ENCODE data around the gene HDGFL2.

The HDGFL2 gene

DNA sequence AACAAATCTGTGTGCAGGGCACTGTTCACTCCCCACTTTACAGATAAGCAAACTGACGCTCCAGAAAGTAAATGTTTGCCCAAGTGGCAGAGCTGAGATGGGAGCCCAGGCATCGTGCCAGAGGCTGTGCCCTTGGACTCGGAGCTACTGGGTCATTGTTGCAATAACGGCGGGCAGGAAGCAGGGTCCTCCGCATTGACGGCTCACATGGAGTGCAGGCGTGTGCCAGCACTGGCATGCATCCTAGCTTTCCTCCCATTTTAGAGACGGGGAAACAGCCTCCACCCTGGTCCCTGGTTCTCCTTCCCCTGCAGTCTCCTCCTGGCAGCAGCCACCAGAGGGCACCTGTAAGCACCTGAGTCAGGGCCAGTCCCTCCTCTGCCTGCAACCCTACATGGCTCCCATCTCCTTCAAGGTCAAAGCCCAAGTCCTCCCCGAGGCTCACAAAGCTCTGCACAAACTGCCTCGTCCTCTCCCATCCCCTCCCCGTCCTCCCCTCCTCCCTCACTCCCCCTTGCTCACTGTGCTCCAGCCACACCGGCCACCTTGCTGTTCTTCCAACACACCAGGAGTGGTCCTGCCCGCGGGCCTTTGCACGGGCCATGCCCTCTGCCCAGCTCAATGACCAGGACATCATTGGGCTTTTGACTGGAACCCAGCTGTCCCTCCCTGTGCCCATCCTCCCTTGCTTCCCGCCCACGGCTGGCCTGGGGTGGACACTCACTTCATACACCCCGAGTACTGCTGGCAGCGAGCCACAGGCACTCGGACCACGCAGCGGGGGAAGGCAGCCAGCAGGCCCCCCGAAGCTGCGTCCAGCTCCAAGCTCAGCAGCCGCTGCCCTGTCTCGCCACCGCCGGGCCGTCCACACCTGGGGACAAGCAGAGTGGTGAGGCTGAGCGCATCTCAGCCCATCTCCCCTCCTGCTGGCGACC lies 75.5 kb downstream of the HDGFL2 start:
- in situ Hi-C loops (cut with HindIII; ENCODE audit: low sequenced_read_pairs): no loop called here

DNA sequence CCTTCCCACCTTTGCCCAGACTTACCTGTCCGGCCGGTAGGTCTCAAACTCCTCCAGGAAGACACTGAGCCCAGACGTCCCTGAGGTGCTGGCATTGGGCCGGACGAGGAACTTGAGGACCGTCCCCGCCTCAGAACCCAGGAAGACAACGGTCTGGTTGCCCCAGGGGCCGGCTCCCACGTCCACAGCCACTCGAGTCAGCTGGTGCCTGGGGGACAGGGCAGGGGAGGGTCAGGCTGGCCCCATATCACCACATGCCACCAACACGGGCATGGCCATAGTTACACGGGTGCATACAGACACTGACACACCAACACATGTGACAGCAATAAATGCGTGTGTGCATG lies 76.1 kb downstream of the HDGFL2 start:
- in situ Hi-C loops (cut with HindIII; ENCODE audit: low sequenced_read_pairs): no loop called here

DNA sequence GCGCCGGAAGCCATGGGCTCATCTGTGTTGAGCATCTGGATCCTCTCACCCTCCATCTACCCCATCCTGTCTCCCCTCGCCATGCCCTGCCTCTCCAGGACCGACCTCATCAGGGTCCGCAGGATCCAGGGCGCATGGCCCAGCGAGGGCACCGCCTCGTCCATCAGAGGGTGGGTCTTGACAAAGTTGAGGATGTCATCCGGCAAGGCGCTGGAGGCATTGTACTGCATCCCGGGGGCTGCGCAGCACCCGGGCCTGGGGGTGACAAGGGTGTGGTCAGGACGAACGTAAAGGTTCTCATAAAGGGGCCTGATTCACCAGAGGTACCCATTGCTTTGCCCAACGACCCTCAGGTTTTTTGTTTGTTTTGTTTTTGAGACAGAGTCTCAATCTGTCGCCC lies 77.9 kb downstream of the HDGFL2 start:
- in situ Hi-C loops (cut with HindIII; ENCODE audit: low sequenced_read_pairs): no loop called here

DNA sequence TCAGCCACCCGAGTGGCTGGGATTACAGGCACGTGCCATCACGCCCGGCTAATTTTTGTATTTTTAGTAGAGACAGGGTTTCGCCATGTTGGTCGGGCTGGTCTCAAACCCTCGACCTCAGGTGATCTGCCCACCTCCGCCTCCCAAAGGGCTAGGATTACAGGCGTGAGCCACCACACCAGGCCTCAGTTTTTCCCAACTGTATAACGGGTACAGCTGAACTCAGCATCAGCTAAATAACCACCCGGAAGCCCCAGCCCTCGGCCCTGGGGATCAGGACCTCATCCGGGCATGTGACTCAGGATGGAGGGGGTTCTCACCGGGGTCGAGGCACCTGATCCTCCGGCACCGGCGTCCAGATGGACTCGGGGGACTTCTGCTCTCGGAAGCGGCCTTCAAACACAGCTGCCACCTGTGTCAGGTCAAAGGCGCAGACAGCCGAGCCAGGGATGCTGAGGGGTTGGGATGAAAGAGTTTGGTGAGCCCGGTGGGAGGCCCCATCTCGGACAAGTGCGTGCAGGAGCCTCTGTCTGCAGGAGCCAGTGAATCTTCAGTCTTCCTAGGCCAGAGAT lies 78.5 kb downstream of the HDGFL2 start:
- in situ Hi-C loops (cut with HindIII; ENCODE audit: low sequenced_read_pairs): no loop called here
